CD4-positive, CD25-positive, alpha-beta regulatory T cell (primary cell): ENCODE results near the gene SPO11. TPM values are rescaled to one million over a fixed set of nuclear protein-coding genes. Genes with fewer than 3 reads are reported as not detected.

Experiments used
- ATAC-seq, 2 donors: fragments of 150-1000 bp; cut with Tn5 transposase; one replicate each; pipeline ENCODE4 v1.10.0; 2021; ENCODE audit warnings: low read depth in 2 of 2, moderate number of reproducible peaks in 2 of 2, moderate library complexity in 1 of 2
- DNase-seq, 3 donors: peaks; one replicate each; pipeline versions ENCODE4 v3.0.0 to v3.0.0-alpha.2; 2012 to 2022; ENCODE audit warnings: mixed read lengths in 1 of 3
- H3K27ac ChIP-seq: one replicate; pipeline ENCODE4 v1.7.0; 2013; ENCODE audit warnings: mild to moderate bottlenecking, low read length; ENCODE audit not compliant: insufficient read depth, poor library complexity, severe bottlenecking
- H3K27me3 ChIP-seq: one replicate; pipeline ENCODE4 v1.7.0; 2013; ENCODE audit warnings: low read length; ENCODE audit not compliant: control insufficient read depth, insufficient read depth
- H3K36me3 ChIP-seq: one replicate; pipeline ENCODE4 v1.7.0; 2013; ENCODE audit warnings: mild to moderate bottlenecking, low read length, moderate library complexity; ENCODE audit not compliant: control insufficient read depth, insufficient read depth
- H3K4me1 ChIP-seq: 2 replicates; pipeline ENCODE4 v1.7.0; 2013; ENCODE audit warnings: mild to moderate bottlenecking, low read length; ENCODE audit not compliant: insufficient read depth, control insufficient read depth, poor library complexity, severe bottlenecking
- H3K4me3 ChIP-seq: one replicate; pipeline ENCODE4 v1.7.0; 2013; ENCODE audit warnings: low read depth, mild to moderate bottlenecking, low read length, moderate library complexity
- H3K9me3 ChIP-seq, 2 experiments: 1 replicate in 1 of 2; 2 replicates in 1 of 2; pipeline ENCODE4 v1.7.0; 2013; ENCODE audit warnings: low read length in 2 of 2, mild to moderate bottlenecking in 1 of 2, moderate library complexity in 1 of 2; ENCODE audit not compliant: control insufficient read depth in 2 of 2
- H3K27ac Mint-ChIP-seq, 3 donors: one replicate each; pipeline ENCODE4 v1.8.0; 2020 to 2022; ENCODE audit warnings: mild to moderate bottlenecking in 3 of 3, mixed read lengths in 3 of 3, moderate library complexity in 2 of 3
- H3K27me3 Mint-ChIP-seq: one replicate; pipeline ENCODE4 v1.8.0; 2022; ENCODE audit warnings: mild to moderate bottlenecking, mixed read lengths
- H3K36me3 Mint-ChIP-seq: one replicate; pipeline ENCODE4 v1.8.0; 2020; ENCODE audit warnings: mixed read lengths
- H3K4me1 Mint-ChIP-seq, 4 donors: one replicate each; pipeline ENCODE4 v1.8.0; 2020 to 2022; ENCODE audit warnings: mixed read lengths in 4 of 4, mild to moderate bottlenecking in 1 of 4
- H3K4me3 Mint-ChIP-seq, 4 donors: one replicate each; pipeline ENCODE4 v1.8.0; 2020 to 2022; ENCODE audit warnings: mild to moderate bottlenecking in 4 of 4, mixed read lengths in 4 of 4, moderate library complexity in 3 of 4
- H3K9me3 Mint-ChIP-seq, 7 donors: one replicate each; pipeline ENCODE4 v1.8.0; 2020 to 2022; ENCODE audit warnings: mixed read lengths in 7 of 7, mild to moderate bottlenecking in 3 of 7, moderate library complexity in 2 of 7
- polyA plus RNA-seq, 4 donors: library from polyadenylated mRNA; unstranded; fragments of 300-500 nt; fragmentation: Illumina TruSeq; gene quantifications; one replicate each; pipeline ENCODE4 v1.2.3, GENCODE V29; 2021
- total RNA-seq: library from RNA; stranded (reverse); gene quantifications from one replicate; pipeline ENCODE4 v1.2.3, GENCODE V29; 2022

SPO11 gene
- total and polyA plus RNA-seq, 5 donors from 2014 or later, result not detected

GRCh38 chr20:57374343-57374930 is 44.8 kb downstream of the SPO11 start:
- Histone ChIP-seq H3K4me1 (peaks cover 3% of the 10 kb centered on the region), H3K36me3 (peaks cover 94% of the 10 kb centered on the region), H3K4me3 (no peak overlapping the region), H3K27me3 (no peaks in the 10 kb centered on the region), H3K27ac (no peak overlapping the region), H3K9me3 (no peaks in the 10 kb centered on the region)
- DNase-seq, result peak in 1 of 3 donors; percentile 32
- Mint-ChIP-seq H3K4me1 (peaks cover 7 to 31% (median 15%) of the 10 kb centered on the region in 4 donors), H3K36me3 (peaks cover 77% of the 10 kb centered on the region), H3K27ac (peak overlapping the region in 2 of 3 donors; percentile 78 to 91), H3K9me3 (no peaks in the 10 kb centered on the region), H3K4me3 (no peak overlapping the region), H3K27me3 (no peaks in the 10 kb centered on the region)
- ATAC-seq, result peak in 1 of 2 donors; percentile 43

- no peak for DNase-seq
- Histone ChIP-seq H3K27ac (no peak overlapping the region), H3K4me1 (peaks cover 3% of the 10 kb centered on the region), H3K36me3 (peaks cover 91% of the 10 kb centered on the region), H3K4me3 (no peak overlapping the region), H3K9me3 (no peaks in the 10 kb centered on the region), H3K27me3 (no peaks in the 10 kb centered on the region)
- peaks cover 73% of the 10 kb centered on the region for H3K36me3 Mint-ChIP-seq
- peaks cover 7 to 37% (median 15%) of the 10 kb centered on the region in 4 donors for H3K4me1 Mint-ChIP-seq
- no peaks in the 10 kb centered on the region for H3K27me3 Mint-ChIP-seq
- no peak for ATAC-seq
- H3K27ac Mint-ChIP-seq, result peak overlapping the region; percentile 78 to 91 (median 91)
- H3K4me3 Mint-ChIP-seq, result no peak overlapping the region
- no peaks in the 10 kb centered on the region for H3K9me3 Mint-ChIP-seq
Measured at GRCh38 chr20:57374931-57375651, 45.5 kb downstream of the SPO11 start.

GRCh38 chr20:57375652-57376230 is 46.1 kb downstream of the SPO11 start:
- peaks cover 67% of the 10 kb centered on the region for H3K36me3 Mint-ChIP-seq
- no peak for DNase-seq
- H3K4me3 Mint-ChIP-seq, result peak overlapping the region in 1 of 4 donors; percentile 61
- Histone ChIP-seq H3K4me1 (peaks cover 3% of the 10 kb centered on the region), H3K27me3 (no peaks in the 10 kb centered on the region), H3K4me3 (no peak overlapping the region), H3K27ac (no peak overlapping the region), H3K36me3 (peaks cover 88% of the 10 kb centered on the region), H3K9me3 (no peaks in the 10 kb centered on the region)
- peaks cover 6 to 37% (median 11%) of the 10 kb centered on the region in 4 donors for H3K4me1 Mint-ChIP-seq
- ATAC-seq, result no peak
- H3K27ac Mint-ChIP-seq, result peak overlapping the region; percentile 27 to 91 (median 53)
- no peaks in the 10 kb centered on the region for H3K27me3 Mint-ChIP-seq
- no peaks in the 10 kb centered on the region for H3K9me3 Mint-ChIP-seq

GRCh38 chr20:57377350-57377749 is 47.7 kb downstream of the SPO11 start:
- no peaks in the 10 kb centered on the region for H3K27me3 ChIP-seq
- Mint-ChIP-seq H3K36me3 (peaks cover 52% of the 10 kb centered on the region), H3K27me3 (no peaks in the 10 kb centered on the region), H3K4me3 (no peak overlapping the region), H3K27ac (no peak overlapping the region), H3K9me3 (no peaks in the 10 kb centered on the region), H3K4me1 (peaks cover 5 to 49% (median 20%) of the 10 kb centered on the region in 4 donors)
- DNase-seq (no peak), ATAC-seq (no peak)
- H3K4me3 ChIP-seq, result no peak overlapping the region
- peaks cover 9% of the 10 kb centered on the region for H3K4me1 ChIP-seq
- no peaks in the 10 kb centered on the region for H3K9me3 ChIP-seq
- no peak overlapping the region for H3K27ac ChIP-seq
- H3K36me3 ChIP-seq, result peaks cover 72% of the 10 kb centered on the region

- H3K4me3 Mint-ChIP-seq, result no peak overlapping the region
- no peak for ATAC-seq
- no peaks in the 10 kb centered on the region for H3K9me3 Mint-ChIP-seq
- peaks cover 49% of the 10 kb centered on the region for H3K36me3 Mint-ChIP-seq
- no peaks in the 10 kb centered on the region for H3K27me3 Mint-ChIP-seq
- no peak overlapping the region for H3K27ac ChIP-seq
- peak overlapping the region in 1 of 3 donors; percentile 47 for H3K27ac Mint-ChIP-seq
- H3K9me3 ChIP-seq, result no peaks in the 10 kb centered on the region
- no peak overlapping the region for H3K4me3 ChIP-seq
- peaks cover 5 to 55% (median 25%) of the 10 kb centered on the region in 4 donors for H3K4me1 Mint-ChIP-seq
- peaks cover 16% of the 10 kb centered on the region for H3K4me1 ChIP-seq
- no peak for DNase-seq
- no peaks in the 10 kb centered on the region for H3K27me3 ChIP-seq
- peaks cover 64% of the 10 kb centered on the region for H3K36me3 ChIP-seq
Measured at GRCh38 chr20:57378107-57378506, 48.5 kb downstream of the SPO11 start.

- Mint-ChIP-seq H3K27ac (peak overlapping the region in 1 of 3 donors; percentile 76), H3K9me3 (no peaks in the 10 kb centered on the region), H3K36me3 (peaks cover 44% of the 10 kb centered on the region), H3K4me1 (peaks cover 5 to 55% (median 25%) of the 10 kb centered on the region in 4 donors), H3K27me3 (no peaks in the 10 kb centered on the region), H3K4me3 (no peak overlapping the region)
- Histone ChIP-seq H3K27me3 (no peaks in the 10 kb centered on the region), H3K4me1 (peaks cover 16% of the 10 kb centered on the region), H3K27ac (no peak overlapping the region), H3K9me3 (no peaks in the 10 kb centered on the region), H3K4me3 (no peak overlapping the region), H3K36me3 (peaks cover 58% of the 10 kb centered on the region)
- no peak for DNase-seq
- ATAC-seq, result no peak
Measured at GRCh38 chr20:57378646-57379262, 49.2 kb downstream of the SPO11 start.

- Histone ChIP-seq H3K9me3 (no peaks in the 10 kb centered on the region), H3K36me3 (peaks cover 54% of the 10 kb centered on the region), H3K4me3 (no peak overlapping the region), H3K27ac (no peak overlapping the region), H3K27me3 (no peaks in the 10 kb centered on the region), H3K4me1 (peaks cover 14% of the 10 kb centered on the region)
- DNase-seq (peak in 1 of 3 donors; percentile 29), ATAC-seq (no peak)
- H3K4me1 Mint-ChIP-seq, result peaks cover 5 to 54% (median 24%) of the 10 kb centered on the region in 4 donors
- H3K4me3 Mint-ChIP-seq, result no peak overlapping the region
- peaks cover 43% of the 10 kb centered on the region for H3K36me3 Mint-ChIP-seq
- peak overlapping the region in 2 of 3 donors; percentile 11 to 76 for H3K27ac Mint-ChIP-seq
- no peaks in the 10 kb centered on the region for H3K27me3 Mint-ChIP-seq
- H3K9me3 Mint-ChIP-seq, result no peaks in the 10 kb centered on the region
Measured at GRCh38 chr20:57379263-57379647, 49.7 kb downstream of the SPO11 start.
